Osteoblast (primary cell): ENCODE data around the gene C20orf204. TPM values are rescaled to one million over a fixed set of nuclear protein-coding genes. Genes with fewer than 3 reads are reported as not detected.

ENCODE experiments used
- DNase-seq: peaks from one replicate; pipeline ENCODE4 v3.0.0; 2011; ENCODE audit warnings: low spot score, mixed read lengths; ENCODE audit not compliant: insufficient read length; ENCODE audit errors: missing footprints
- H2AFZ ChIP-seq: 2 replicates; pipeline ENCODE4 v1.6.0; 2011; ENCODE audit warnings: mild to moderate bottlenecking, low read length
- H3K27ac ChIP-seq: 2 replicates; pipeline ENCODE4 v1.5.1; 2011; ENCODE audit warnings: mild to moderate bottlenecking, low read depth, low read length, moderate library complexity
- H3K27me3 ChIP-seq: 2 replicates; pipeline ENCODE4 v1.6.0; 2012; ENCODE audit warnings: mild to moderate bottlenecking, control low read depth, inconsistent platforms, low read length, moderate library complexity; ENCODE audit not compliant: insufficient read depth
- H3K36me3 ChIP-seq: 2 replicates; pipeline ENCODE4 v1.5.1; 2011; ENCODE audit warnings: mild to moderate bottlenecking, low read length, control low read depth, moderate library complexity; ENCODE audit not compliant: insufficient read depth
- H3K4me1 ChIP-seq: 2 replicates; pipeline ENCODE4 v1.5.1; 2011; ENCODE audit warnings: mild to moderate bottlenecking, low read length, control low read depth, moderate library complexity; ENCODE audit not compliant: insufficient read depth
- H3K4me2 ChIP-seq: 2 replicates; pipeline ENCODE4 v1.6.0; 2011; ENCODE audit warnings: mild to moderate bottlenecking, low read length; ENCODE audit not compliant: insufficient read depth
- H3K4me3 ChIP-seq: fragments of 200-600 bp; sonication (generic); 3 replicates; pipeline ENCODE4 v1.5.1; 2012; ENCODE audit warnings: mild to moderate bottlenecking, low read length, inconsistent platforms; ENCODE audit not compliant: insufficient read depth
- H3K79me2 ChIP-seq: 2 replicates; pipeline ENCODE4 v1.6.0; 2012; ENCODE audit warnings: mild to moderate bottlenecking, low read length, control low read depth, inconsistent platforms; ENCODE audit not compliant: insufficient read depth
- H3K9me3 ChIP-seq: 2 replicates; pipeline ENCODE4 v1.5.1; 2011; ENCODE audit warnings: low read depth, low read length, control low read depth
- H4K20me1 ChIP-seq: 2 replicates; pipeline ENCODE4 v1.6.0; 2012; ENCODE audit warnings: mild to moderate bottlenecking, low read length, control low read depth; ENCODE audit not compliant: insufficient read depth
- CTCF ChIP-seq: IDR thresholded peaks from 2 replicates; pipeline ENCODE4 v1.5.1; 2011; ENCODE audit warnings: mild to moderate bottlenecking, low read depth, low read length, moderate library complexity; ENCODE audit errors: extremely low read depth
- total RNA-seq: library from RNA; depleted of rRNA; stranded (reverse); fragments of >200 nt; gene quantifications from 2 replicates; pipeline ENCODE4 v1.2.3, GENCODE V29; 2012

The C20orf204 gene
- total RNA-seq, 1 donor: 1.1 TPM

GRCh38 chr20:64039293-64040160 is 3.5 kb downstream of the C20orf204 start:
- no peak overlapping the region for H2AFZ ChIP-seq
- DNase-seq: peak; percentile 88
- H3K9me3 ChIP-seq: no peaks in the 10 kb centered on the region
- TF ChIP-seq CTCF: no peak
- H3K4me2 ChIP-seq: peak overlapping the region; percentile 54
- peak overlapping the region; percentile 57 for H3K4me3 ChIP-seq
- no peaks in the 10 kb centered on the region for H3K79me2 ChIP-seq
- peaks cover 8% of the 10 kb centered on the region for H4K20me1 ChIP-seq
- H3K4me1 ChIP-seq: no peaks in the 10 kb centered on the region
- H3K27me3 ChIP-seq: peaks cover 49% of the 10 kb centered on the region
- no peaks in the 10 kb centered on the region for H3K36me3 ChIP-seq
- H3K27ac ChIP-seq: no peak overlapping the region

GRCh38 chr20:64040231-64041039 is 4.5 kb downstream of the C20orf204 start:
- H3K79me2 ChIP-seq: no peaks in the 10 kb centered on the region
- H3K9me3 ChIP-seq: no peaks in the 10 kb centered on the region
- no peak overlapping the region for H3K27ac ChIP-seq
- no peaks in the 10 kb centered on the region for H3K4me1 ChIP-seq
- H2AFZ ChIP-seq: no peak overlapping the region
- no peak overlapping the region for H3K4me3 ChIP-seq
- TF ChIP-seq CTCF: no peak
- H3K4me2 ChIP-seq: no peak overlapping the region
- no peaks in the 10 kb centered on the region for H3K36me3 ChIP-seq
- DNase-seq: no peak
- peaks cover 8% of the 10 kb centered on the region for H4K20me1 ChIP-seq
- peaks cover 49% of the 10 kb centered on the region for H3K27me3 ChIP-seq

GRCh38 chr20:64041040-64041780 is 5.2 kb downstream of the C20orf204 start:
- Histone ChIP-seq H3K27me3 (peaks cover 51% of the 10 kb centered on the region), H3K4me3 (no peak overlapping the region), H3K9me3 (no peaks in the 10 kb centered on the region), H3K36me3 (no peaks in the 10 kb centered on the region), H4K20me1 (peaks cover 4% of the 10 kb centered on the region), H3K4me1 (no peaks in the 10 kb centered on the region), H3K79me2 (no peaks in the 10 kb centered on the region), H2AFZ (no peak overlapping the region), H3K27ac (no peak overlapping the region), H3K4me2 (no peak overlapping the region)
- peak; percentile 88 for DNase-seq
- no peak for TF ChIP-seq CTCF
